OCI-LY1 (cell line): ENCODE results near the gene INPP4A.

ENCODE experiments used
- H2AFZ ChIP-seq: fragments of 200-600 bp; sonication (generic), shearing (Covaris generic); 2 replicates; pipeline ENCODE4 v1.6.0; 2014; ENCODE audit warnings: antibody characterized with exemption, mild to moderate bottlenecking, low read length
- H3F3A ChIP-seq: fragments of 200-600 bp; sonication (generic), shearing (Covaris generic); 2 replicates; pipeline ENCODE4 v1.6.0; 2014; ENCODE audit warnings: mild to moderate bottlenecking, antibody characterized with exemption, low read length, moderate library complexity; ENCODE audit not compliant: insufficient read depth
- H3K27ac ChIP-seq: fragments of 200-600 bp; sonication (generic); 2 replicates; pipeline ENCODE4 v1.5.1; 2014; ENCODE audit warnings: low read length, mixed run types, mild to moderate bottlenecking, low read depth; ENCODE audit not compliant: poor library complexity, severe bottlenecking
- H3K27me3 ChIP-seq: fragments of 200-600 bp; sonication (generic); 2 replicates; pipeline ENCODE4 v1.6.0; 2014; ENCODE audit warnings: antibody characterized with exemption, mild to moderate bottlenecking, low read length, moderate library complexity; ENCODE audit not compliant: insufficient read depth
- H3K36me3 ChIP-seq: fragments of 200-600 bp; sonication (generic); 2 replicates; pipeline ENCODE4 v1.6.1; 2014; ENCODE audit warnings: mild to moderate bottlenecking, antibody characterized with exemption, low read length, moderate library complexity, mixed read lengths; ENCODE audit not compliant: insufficient read depth
- H3K4me1 ChIP-seq: fragments of 200-600 bp; sonication (generic); 2 replicates; pipeline ENCODE4 v1.5.1; 2014; ENCODE audit warnings: mild to moderate bottlenecking, low read length, moderate library complexity; ENCODE audit not compliant: insufficient read depth, severe bottlenecking
- H3K4me2 ChIP-seq: fragments of 200-600 bp; sonication (generic), shearing (Covaris generic); 2 replicates; pipeline ENCODE4 v1.6.1; 2014; ENCODE audit warnings: low read length
- H3K4me3 ChIP-seq: fragments of 200-600 bp; sonication (generic); 2 replicates; pipeline ENCODE4 v1.5.1; 2014; ENCODE audit warnings: low read length, low read depth, mild to moderate bottlenecking, mixed read lengths; ENCODE audit not compliant: poor library complexity, severe bottlenecking
- H3K79me2 ChIP-seq: fragments of 200-600 bp; shearing (Covaris generic); 2 replicates; pipeline ENCODE4 v1.6.1; 2016; ENCODE audit warnings: mixed run types, low read length, mixed read lengths; ENCODE audit not compliant: insufficient read depth
- H3K9ac ChIP-seq: fragments of 200-600 bp; sonication (generic), shearing (Covaris generic); 2 replicates; pipeline ENCODE4 v1.6.1; 2014; ENCODE audit warnings: mild to moderate bottlenecking, low read length, mixed read lengths
- H3K9me2 ChIP-seq: fragments of 200-600 bp; sonication (generic), shearing (Covaris generic); 2 replicates; pipeline ENCODE4 v1.6.1; 2014; ENCODE audit warnings: low read depth, mild to moderate bottlenecking, low read length, mixed read lengths
- H3K9me3 ChIP-seq: fragments of 200-600 bp; shearing (Covaris generic); 2 replicates; pipeline ENCODE4 v1.6.1; 2014; ENCODE audit warnings: low read length, mixed read lengths
- H4K20me1 ChIP-seq: fragments of 200-600 bp; sonication (generic), shearing (Covaris generic); 2 replicates; pipeline ENCODE4 v1.6.0; 2016; ENCODE audit warnings: mild to moderate bottlenecking, low read length; ENCODE audit not compliant: insufficient read depth
- EZH2 ChIP-seq: fragments of 200-600 bp; sonication (generic), shearing (Covaris generic); IDR thresholded peaks from 2 replicates; pipeline ENCODE4 v1.8.0; 2017; ENCODE audit warnings: borderline replicate concordance, mixed run types, mild to moderate bottlenecking, antibody characterized with exemption, low read length, moderate library complexity, mixed read lengths
- TF ChIP-seq, protein P1 (sequence below): fragments of 200-600 bp; sonication (generic), shearing (Covaris generic); IDR thresholded peaks from 2 replicates; pipeline ENCODE4 v1.5.1; 2017; ENCODE audit warnings: mild to moderate bottlenecking, antibody characterized with exemption, low read length, moderate library complexity, mixed read lengths

Gene INPP4A

GRCh38 chr2:98477506-98477905 is 32.8 kb downstream of the INPP4A start:
- TF ChIP-seq, protein P1, sequence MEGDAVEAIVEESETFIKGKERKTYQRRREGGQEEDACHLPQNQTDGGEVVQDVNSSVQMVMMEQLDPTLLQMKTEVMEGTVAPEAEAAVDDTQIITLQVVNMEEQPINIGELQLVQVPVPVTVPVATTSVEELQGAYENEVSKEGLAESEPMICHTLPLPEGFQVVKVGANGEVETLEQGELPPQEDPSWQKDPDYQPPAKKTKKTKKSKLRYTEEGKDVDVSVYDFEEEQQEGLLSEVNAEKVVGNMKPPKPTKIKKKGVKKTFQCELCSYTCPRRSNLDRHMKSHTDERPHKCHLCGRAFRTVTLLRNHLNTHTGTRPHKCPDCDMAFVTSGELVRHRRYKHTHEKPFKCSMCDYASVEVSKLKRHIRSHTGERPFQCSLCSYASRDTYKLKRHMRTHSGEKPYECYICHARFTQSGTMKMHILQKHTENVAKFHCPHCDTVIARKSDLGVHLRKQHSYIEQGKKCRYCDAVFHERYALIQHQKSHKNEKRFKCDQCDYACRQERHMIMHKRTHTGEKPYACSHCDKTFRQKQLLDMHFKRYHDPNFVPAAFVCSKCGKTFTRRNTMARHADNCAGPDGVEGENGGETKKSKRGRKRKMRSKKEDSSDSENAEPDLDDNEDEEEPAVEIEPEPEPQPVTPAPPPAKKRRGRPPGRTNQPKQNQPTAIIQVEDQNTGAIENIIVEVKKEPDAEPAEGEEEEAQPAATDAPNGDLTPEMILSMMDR, result no peak
- no peak for TF ChIP-seq EZH2

DNA sequence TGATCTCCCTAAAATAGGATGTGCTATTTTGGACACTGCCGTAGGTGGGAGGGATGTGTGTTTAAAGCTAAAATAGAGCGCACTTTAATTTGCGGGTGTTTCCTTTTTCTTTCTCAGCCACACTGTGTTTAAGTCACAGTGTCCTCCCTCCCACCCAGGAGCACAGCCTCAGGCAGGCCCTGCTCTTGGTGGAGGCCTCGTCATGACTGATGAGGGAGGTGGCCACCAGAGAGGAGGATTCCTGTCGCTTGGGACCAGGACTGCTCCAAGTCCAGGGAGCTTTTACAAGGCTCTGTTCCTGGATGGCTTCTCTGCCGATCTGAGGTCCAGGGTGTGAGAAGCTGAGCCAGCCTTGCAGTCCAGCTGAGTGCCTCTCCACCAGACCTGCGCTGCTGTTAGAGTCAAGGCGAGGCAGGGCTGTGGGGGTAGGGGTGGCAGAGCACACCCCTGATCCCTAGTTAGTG is 33.5 kb downstream of the INPP4A start:
- Histone ChIP-seq H2AFZ (no peak overlapping the region), H3K27me3 (no peaks in the 10 kb centered on the region; the same call in 1 of the 2 replicates), H3K27ac (no peak overlapping the region), H3K4me3 (no peak overlapping the region), H3K9ac (no peak overlapping the region), H3K9me3 (no peaks in the 10 kb centered on the region), H3K36me3 (no peaks in the 10 kb centered on the region), H4K20me1 (0 out of 2 replicates have a peak, but pooled peaks cover 2% of the 10 kb centered on the region), H3K79me2 (no peaks in the 10 kb centered on the region), H3K4me2 (no peak overlapping the region), H3K4me1 (no peaks in the 10 kb centered on the region), H3K9me2 (no peaks in the 10 kb centered on the region), H3F3A (no peaks in the 10 kb centered on the region)
- TF ChIP-seq EZH2, result no peak
- TF ChIP-seq, protein P1, result no peak

More at GRCh38 chr2:98477506-98477905, 32.8 kb downstream of the INPP4A start:
- Histone ChIP-seq H4K20me1 (0 out of 2 replicates have a peak, but pooled peaks cover 2% of the 10 kb centered on the region), H3K4me3 (no peak overlapping the region), H3K9me3 (no peaks in the 10 kb centered on the region), H3K4me2 (no peak overlapping the region), H3K27me3 (no peaks in the 10 kb centered on the region; the same call in 1 of the 2 replicates), H3K36me3 (no peaks in the 10 kb centered on the region), H3F3A (no peaks in the 10 kb centered on the region), H3K27ac (no peak overlapping the region), H2AFZ (no peak overlapping the region), H3K9me2 (no peaks in the 10 kb centered on the region), H3K9ac (no peak overlapping the region), H3K79me2 (no peaks in the 10 kb centered on the region), H3K4me1 (no peaks in the 10 kb centered on the region)

GRCh38 chr2:98478907-98479306 is 34.2 kb downstream of the INPP4A start:
- no peaks in the 10 kb centered on the region for H3K79me2 ChIP-seq

More at GRCh38 chr2:98478907-98479306, 34.2 kb downstream of the INPP4A start:
- Histone ChIP-seq H3K4me1 (no peaks in the 10 kb centered on the region), H2AFZ (no peak overlapping the region), H3K27me3 (no peaks in the 10 kb centered on the region; the same call in 1 of the 2 replicates), H4K20me1 (0 out of 2 replicates have a peak, but pooled peaks cover 2% of the 10 kb centered on the region), H3K9ac (no peak overlapping the region), H3K4me2 (no peak overlapping the region), H3K36me3 (no peaks in the 10 kb centered on the region), H3F3A (no peaks in the 10 kb centered on the region), H3K9me3 (no peaks in the 10 kb centered on the region), H3K27ac (no peak overlapping the region), H3K4me3 (no peak overlapping the region), H3K9me2 (no peaks in the 10 kb centered on the region)
- TF ChIP-seq, protein P1, result no peak
- TF ChIP-seq EZH2, result no peak
